HG02884 (cell line): ENCODE measurements around the gene CELSR1.

Source experiments
- ATAC-seq: cut with Tn5 transposase; IDR thresholded peaks from one replicate; pipeline ENCODE4 v1.9.1; 2021; ENCODE audit warnings: mild to moderate bottlenecking, moderate library complexity; ENCODE audit not compliant: unreplicated experiment

CELSR1 gene

DNA sequence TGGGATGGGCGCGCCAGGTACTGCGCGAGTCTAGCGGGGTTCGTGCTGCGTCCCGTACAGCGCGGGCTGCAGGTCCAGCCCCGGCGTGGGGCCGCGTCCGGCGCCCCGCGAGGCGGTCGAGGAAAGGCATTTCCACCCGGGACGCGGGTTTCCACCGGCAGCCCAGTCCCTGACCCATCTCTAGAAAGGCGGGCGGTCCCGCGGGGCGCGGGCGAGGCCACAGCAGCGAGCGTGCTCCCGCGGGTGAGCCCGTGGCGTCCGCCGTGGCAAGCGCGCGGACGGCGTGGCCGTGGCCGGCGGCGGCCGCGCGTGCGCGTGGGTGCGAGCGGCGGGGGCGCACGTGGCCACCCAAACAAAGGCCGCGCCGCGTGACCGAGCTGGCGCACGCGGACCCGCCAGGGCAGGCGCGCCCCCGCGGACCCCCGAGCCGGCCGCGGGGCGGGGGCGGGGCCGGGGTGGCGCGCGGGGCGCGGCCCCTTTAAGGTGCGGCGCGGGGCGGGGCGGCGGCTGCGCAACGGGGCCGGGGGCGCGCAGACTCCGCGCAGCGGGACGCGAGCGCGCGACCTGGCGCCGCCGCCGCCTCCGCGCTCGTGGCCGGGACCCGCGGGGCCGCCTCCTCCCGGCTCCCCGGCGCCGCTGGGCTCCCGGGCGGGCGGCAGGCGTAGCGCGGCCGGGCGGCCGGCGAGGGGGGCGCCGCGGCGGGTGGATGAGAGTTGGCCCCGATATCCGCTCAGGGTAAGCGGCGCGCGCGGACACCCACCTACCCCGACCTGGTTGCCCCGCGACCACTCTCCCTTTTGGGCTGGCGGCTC is 39.3 kb upstream of the CELSR1 start:
- ATAC-seq: no peak

DNA sequence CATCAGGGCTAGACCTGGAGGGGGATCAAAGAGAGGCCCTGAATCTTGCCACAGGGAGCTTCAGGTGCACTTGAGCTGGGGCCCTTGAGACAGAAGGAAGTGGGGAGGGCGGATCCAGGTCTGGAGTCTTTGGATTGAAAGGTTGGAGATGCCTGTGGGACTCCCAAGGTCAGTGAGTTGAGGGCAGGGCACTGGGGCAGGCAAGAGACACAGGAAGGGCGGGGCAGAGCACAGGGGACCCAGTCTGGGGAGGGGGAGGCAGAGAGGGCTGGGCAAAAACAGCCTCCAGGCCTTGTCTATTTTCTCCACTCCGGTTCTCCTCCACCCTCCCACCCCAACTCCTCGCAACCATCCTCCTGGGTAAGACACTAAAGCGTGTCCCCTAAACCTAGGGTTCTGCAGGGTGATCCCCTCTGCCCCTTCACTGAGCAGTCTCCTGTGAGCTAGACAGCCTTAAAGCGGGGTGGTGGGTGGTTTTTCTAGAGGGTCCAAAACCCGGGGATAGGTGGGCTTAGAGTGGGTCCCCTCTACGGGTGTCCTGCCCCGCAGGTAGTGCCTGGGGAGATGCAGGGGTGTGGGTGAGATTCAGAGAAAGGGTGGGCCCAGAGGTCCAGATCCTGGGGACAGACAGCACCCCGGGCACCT is 38.6 kb upstream of the CELSR1 start:
- ATAC-seq: no peak

DNA sequence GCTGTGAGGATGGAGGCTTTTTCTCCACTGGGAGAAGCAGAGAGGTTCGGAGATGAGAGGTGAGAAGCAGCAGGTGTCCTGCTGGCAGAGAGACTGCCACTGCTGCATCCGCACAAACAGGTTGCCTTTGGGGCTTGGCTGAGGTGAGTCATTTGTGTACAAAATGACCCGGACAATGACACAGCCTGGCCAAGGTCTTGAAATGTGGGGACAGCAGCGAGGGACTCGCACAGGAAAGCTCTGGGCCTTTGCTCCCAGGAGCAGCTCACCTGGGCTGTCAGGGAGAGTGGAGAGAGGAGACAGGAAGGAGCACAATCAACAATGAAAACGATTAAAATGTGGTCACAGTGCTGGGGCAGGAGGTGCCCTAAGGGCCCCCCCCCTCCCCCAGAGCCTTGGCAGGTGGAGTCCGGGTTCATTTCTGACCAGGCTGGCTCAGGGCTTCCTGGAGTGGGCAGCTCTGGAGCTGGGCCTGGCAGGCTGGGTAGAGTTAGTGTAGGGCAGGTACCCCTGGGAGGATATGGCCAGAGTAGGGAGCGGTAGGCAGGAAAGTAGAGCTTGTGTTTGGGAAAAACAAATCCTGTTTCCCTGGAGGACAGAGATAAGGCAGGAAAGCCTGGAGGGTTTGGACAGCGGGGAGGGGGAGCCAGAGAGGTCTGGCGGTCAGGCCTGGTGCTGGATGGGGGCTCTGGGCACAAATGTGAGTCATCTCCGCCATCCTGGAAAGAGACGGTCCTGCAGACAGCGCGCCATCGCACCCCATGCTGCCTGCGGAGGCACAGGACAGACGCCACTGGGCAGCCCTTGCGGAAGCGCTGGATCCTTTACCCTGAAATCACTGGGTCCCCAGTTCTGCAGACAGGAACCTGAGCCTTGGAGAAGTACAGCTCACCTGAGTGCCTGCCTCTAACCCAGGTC is 37.8 kb upstream of the CELSR1 start:
- no peak for ATAC-seq

DNA sequence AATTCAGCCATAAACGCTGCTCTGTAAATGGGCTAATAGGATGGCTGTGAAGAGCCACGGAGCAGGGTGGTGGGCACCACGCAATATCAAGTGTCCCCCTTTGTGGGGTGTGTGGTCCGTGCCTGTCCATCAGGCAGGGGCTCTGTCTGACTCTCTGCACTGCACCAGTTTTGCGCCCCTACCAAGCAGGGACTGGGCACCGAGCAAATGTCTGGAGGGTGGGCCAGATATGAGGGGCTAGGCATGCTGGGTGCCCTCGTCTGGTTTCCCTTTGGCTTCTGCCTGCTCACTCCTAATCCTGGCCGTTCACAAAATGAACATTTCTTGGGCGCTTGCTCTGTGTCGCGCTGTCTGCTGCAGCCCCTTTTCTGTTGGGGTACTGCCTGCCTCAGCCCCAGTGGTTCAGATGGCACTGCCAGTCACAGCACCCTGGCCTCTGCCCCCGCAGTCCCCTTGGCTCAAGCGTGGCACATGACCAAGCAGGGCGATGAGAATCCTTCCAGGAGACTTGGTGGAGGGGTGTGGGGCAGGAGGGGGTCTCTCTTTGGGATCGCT is 37.1 kb upstream of the CELSR1 start:
- no peak for ATAC-seq

DNA sequence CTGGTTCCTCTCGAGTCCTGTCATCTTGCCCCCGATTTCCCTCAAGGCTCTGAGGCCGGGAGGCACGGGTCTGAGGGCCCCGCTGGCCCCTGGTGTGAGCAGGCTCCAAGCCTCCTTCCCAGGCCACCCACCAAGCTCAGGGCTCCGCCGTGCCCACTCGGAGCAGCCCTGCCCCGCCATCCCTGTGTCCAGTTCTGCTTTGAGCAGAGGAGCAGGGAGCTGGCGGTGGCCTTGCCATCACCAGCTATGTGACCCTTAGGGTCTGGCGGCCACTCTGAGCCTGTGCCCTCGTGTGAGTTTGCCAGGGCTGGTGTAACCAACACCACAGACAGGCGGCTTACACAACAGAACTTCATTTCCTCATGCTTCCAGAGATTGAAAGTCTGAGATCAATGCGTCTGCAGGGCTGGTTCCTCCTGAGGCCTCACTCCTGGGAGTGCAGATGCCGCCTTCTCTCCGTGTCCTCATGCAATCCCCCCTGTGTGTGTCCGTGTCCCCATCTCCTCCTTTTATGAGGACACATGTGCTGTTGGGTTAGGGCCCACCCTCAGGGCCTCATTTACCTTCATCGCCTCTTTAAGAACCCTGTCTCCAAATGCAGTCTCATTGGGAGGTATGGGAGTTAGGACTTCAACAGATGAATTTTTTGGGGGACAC is 36.5 kb upstream of the CELSR1 start:
- ATAC-seq: no peak

DNA sequence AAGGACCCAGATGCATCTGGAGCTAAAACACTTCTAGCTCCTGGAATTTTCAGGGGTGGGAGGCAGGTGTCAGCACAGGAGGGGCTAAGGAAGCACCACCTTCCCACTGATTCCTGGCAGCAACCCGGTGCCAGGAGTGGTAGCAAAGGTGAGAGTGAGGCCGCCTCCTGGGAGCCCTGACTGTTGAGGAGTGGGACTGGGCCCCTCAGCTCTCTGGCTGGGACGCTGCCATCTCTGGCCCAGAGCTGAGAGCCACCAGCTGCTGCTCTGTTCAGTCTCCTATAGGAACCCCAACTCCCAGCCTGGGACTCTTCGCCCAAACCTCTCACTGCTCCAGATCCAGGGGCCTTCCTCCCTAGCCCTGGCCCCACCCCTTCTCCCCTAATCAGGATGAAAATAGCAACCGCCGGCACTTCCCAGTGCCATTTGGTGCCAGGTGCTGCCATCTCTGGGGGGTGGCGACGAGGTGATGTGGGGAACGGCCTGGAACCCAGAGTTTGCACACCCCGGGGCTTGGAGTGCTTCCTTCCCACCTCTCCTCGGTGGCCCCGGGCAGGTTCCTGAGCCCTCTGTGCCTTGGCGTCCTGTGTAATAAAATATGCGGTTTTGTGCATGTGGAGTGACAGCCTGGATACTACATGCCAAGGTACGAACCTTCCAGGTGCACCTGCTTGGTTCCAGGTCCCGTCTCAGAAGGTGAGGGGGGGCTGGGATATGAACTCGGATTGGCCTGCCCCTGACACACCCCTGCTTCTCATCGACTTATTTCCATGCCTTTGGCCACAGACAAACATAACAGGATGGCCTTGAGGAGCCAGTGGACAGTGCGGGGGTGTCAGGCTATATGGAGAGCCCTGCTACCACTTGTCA is 35.7 kb upstream of the CELSR1 start:
- ATAC-seq: no peak

DNA sequence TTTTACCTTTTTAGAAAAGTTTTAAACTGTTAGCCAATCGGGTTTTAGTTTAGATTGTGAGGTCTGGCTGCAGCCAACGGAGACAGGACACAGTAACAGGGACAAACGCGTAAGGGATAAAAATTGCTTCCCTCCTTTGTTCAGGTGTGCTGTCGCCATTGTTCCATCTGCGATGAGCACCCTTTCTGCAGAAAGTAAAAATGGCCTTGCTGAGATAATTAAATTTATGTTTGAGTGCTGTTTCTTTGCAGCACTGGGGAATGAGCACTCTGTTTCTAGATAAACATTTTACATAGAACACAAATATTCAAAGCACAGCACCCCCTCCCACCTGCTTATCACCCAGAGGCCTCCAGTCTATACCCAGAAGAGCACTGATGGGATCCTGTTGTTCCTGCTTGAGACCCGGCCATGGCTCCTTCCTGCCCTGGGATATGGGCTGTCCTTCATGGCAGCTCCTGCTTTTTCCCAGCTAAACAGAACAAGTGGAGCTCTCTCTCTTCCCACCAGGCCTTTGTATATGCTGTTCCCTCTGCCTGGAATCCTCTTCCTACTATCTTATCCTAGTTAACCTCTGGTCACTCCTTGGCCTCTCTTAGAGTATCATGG is 34.3 kb upstream of the CELSR1 start:
- no peak for ATAC-seq

DNA sequence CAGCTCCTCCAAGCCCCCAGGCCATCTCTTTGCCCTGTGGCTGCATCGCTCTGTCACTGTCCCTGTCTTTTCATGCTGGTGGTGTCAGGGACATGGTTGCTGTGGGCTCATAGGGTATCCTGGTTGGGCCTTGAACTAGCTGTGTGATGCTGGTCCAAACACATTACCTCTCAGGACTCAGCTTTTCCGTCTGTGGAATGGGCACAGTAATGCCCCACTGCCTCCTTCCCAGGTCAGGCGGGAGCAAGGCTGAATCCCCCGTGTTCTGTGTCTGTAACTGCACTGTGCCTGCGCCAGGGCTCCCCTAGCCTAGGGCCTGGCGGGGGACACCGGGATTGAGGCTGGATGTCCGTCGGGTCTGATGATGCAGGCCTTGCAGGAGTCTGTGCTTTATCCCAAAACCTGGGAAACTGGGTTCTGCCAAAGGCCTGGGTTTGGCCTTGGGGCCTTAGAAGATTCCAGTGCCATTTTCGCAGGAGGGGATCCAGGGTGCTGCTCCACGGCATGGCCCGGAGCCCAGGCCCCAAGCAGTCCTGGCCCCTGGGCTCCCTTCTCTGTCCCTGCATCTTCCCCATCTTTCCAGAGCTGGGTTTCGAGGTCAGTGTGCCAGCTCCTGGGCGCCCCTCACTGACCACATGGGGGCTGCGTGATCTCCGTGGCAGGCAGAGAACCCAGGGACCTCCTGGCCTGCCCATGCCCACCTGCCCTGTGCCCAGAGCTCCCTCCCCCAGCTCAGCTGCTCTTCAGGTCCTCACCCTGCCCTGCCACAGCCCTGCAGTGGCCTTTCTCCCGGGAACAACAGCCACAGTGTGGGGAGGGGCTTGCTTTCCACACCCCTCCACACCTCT is 32.7 kb upstream of the CELSR1 start:
- no peak for ATAC-seq

DNA sequence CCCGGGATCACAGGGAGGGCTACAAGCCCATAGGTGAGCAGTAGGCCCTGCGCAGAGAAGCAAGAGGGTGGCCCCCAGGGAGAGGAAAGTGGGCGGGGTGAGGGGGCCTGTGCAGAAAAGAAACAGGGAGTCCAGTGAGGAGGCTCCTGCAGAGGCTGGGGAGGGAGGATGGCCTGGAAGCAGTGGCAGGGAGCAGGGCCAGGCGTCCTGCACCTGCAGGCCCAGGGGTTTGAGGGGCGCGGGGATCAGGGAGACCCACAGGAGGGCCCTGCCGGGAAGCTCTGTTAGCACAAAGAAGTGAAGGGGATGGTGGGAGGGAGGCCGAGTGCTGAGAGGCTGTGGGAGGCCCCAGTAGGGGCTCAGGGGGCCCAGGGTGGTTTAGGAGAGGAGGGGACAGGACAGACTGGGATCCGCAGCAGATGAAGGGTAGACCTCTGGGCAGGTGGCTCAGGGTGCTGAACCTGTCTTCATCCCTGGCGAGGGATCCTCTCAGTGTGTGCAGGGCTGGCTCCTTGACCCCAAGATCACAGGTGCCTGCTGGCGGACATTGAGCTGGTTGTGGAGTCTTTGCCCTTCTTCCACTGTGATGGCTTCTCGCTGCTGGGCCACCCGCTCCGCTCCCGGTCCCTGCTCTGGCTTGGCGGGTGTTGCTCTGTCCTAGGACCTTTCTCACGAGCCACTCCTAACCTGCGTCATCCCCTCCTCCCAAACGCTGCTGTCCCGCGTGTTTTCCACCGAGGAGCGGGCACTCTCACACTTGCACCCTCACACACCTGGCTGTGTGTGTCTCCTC is 31.8 kb upstream of the CELSR1 start:
- no peak for ATAC-seq

DNA sequence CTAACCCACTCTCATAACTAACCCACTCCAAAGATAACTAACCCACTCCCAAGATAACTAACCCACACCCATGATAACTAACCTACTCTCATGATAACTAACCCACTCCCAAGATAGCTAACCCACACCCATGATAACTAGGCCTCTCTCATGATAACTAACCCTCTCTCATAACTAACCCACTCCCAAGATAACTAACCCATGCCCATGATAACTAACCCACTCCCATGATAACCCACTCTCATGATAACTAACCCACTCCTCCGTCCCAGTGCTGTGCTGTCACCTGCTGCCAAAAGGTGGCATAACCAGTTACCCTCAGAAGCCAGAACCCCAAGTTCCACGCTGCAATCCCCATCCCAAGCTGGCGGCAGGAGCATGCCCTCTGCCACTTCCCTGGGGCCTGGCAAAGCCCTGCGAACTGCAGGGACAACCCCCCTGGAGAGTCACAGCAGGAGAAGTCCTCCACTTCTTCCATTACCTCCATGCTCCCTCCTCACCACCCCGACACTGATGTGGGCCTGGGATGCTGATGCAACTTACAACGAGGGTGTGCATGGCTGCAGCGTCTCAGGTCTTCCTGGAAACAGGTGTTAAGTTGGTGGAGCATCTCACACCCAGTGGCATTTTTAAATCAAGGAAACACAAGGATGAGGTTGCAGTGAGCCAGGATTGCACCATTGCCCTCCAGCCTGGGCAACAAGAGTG is 30.8 kb upstream of the CELSR1 start:
- no peak for ATAC-seq

DNA sequence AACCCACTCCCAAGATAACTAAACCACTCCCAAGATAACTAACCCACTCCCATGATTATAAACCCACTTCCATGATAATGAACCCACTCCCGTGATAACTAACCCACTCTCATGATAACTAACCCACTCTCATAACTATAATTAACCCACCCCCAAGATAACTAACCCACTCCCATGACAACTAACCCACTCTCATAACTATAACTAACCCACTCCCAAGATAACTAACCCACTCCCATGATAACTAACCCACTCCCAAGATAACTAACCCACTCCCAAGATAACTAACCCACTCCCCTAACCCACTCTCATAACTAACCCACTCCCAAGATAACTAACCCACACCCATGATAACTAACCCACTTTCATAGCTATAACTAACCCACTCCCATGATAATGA is 30.1 kb upstream of the CELSR1 start:
- ATAC-seq: no peak

DNA sequence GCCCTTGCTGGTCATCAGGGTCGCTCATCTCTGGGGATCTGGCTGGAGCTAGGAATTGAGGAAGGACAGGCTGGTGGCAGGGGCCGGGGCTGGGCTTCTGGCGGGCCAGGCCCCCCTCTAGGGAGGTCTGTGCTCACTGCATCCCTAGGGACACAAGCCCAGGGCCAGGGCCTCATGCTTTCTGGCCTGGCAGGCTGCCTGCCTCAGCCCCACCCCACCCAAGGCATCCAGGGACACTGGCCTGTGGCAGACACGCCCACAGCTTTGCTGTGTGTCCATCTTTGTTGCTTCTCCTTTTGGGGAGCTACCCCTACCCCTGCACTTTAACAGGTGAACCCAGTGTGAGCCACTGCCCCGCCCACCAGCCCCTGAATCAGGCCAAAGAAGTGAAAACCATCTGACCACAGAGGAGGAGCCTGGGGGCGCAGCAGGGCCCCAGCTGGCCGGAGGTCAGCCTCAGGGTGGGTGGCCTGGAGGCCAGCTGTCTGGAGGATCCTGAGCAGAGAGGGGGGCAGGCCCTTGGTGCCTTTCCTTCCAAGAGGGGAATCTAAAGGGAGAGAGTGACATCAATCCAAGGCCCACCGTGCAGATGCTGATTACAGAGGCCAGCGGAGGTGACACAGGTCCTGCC is 26.8 kb upstream of the CELSR1 start:
- no peak for ATAC-seq

DNA sequence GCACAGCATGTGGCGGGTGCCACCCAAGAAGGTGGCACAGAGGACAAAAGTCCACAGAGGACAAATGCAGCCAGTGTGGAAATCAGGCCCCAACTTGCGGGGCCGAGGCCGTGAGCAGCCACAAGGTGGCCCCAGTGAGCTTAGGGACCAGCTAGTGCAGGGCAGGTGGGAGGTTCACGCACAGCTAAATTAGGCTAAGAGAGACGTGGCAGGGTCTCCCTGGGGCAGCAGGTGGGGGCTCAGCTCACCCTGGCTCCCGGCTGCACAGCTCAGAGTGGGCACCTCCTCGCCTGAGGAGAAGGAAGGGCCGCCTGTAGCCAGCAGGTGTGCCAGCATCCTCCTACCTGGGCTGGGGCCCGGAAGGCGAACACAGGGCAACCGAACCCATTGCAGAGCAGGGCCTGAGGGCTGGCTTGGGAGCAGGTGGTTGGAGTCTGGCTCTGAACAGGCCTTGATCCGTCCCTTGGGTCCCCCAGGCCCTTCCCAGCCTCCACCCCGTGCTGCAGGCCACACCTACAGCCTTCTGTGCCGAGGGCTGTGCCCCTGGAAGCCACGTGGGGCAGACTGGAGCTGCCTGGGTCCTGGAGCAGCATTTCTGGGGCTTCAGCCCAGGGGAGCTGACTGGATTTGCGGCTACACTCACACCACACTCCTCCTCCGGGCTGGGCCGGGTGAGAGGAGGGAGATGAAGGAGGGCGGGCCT is 26.1 kb upstream of the CELSR1 start:
- ATAC-seq: no peak

DNA sequence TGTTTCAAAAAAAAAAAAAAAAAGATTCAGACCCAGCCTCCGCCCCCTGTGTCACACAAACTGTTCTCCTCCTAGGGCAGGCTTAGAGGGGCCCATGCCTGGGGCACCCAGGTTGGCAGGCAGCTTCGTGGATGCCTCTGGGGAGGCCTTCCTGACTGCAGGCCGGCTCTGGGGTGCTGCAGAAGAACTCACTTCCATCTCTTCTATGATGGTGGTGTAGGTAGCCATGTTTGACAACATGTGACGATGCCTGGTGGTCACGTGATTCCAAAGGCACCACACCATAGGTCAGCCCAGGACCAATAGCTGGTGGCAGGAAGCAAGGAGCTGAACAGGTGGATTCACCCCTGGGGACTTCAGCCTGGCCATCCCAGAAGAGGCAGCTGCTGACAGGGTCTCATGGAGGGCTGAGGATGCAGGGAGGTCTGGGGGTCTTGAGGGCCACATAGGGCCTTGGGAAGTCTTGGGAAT is 24.1 kb upstream of the CELSR1 start:
- ATAC-seq: no peak

DNA sequence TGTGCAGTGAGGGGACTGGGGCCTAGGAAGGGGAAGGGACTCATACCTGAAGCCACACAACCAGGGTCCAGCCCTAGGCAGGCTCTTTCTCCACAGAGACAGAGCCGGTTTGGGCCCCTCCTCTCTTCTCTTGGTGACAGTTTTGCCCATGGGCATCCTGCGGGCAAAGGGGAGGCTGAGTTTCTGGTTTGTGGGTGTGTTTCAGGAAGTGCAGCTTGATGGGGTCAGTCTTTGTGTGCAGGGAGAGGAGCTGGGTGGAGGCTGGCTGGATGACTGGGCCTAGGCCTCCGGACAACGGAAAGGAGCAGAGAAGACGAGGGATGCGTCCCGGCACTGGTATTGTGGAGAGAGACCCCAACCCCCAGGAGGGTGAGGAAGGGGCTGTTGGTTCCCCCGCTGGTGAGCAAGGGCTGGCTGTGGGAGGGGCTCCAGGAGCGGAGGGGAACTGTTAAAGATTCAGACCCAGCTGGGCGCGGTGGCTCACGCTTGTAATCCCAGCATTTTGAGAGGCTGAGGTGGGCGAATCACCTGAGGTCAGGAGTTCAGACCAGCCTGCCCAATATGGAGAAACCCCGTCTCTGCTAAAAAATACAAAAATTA is 23.4 kb upstream of the CELSR1 start:
- ATAC-seq: no peak
